ENCODE measurements around the gene GLS2.
"Not testable (repeated sequence)": the region's sequence is repeated elsewhere in the genome, so short reads cannot be mapped to it uniquely, and the experiment has no call there.

Gene GLS2

DNA sequence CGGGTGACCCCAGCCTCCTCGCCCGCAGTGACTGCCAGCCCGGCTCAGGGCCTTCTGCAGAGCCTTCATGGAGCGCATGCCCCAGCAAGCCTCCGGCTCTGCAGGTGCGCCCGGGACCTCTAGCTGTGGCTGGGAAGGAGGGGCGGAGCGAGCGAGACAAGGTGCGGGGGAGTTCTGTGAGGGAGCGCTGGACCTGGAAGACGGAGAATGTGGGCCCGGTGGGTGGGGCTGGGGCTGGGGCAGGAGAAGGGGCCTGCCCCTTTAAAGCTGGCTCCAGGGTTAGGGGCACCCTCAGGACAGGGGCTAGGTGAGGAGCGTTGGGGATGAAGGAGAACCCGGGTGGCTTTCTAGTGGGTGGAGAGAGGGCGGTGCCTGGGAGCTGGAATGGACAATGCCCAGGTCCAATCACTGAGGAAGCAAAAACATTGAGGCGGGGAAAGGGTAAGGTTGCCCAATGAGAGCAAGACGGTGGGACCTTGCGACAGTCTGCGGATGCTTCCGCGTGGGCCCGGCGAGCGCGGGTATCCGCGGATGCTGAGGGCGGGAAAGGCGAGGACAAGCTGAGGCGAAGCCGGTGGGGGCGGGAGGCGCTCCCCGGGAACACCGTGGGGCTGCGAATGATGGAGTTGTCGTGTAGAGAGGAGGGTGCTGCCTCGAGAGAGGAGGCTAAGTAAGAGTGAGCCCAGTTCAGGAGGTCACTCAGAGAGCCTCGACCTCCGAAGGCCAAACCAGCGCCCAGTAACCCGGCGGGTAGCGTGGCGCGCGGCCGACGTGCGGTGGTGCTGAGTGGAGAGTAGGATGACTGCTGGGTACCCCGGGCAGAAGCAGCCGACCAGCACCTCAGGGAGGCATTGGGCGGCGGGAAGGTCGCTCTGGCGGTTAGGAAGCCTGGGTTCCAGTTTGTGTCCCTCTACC lies at the start of gene GLS2:
Gene GLS2 (minus strand): TSS at position 121 of the 915 bp plus-strand sequence. CDS start 43 bp downstream, at position 78.
- peak; percentile 56 for DNase-seq

DNA sequence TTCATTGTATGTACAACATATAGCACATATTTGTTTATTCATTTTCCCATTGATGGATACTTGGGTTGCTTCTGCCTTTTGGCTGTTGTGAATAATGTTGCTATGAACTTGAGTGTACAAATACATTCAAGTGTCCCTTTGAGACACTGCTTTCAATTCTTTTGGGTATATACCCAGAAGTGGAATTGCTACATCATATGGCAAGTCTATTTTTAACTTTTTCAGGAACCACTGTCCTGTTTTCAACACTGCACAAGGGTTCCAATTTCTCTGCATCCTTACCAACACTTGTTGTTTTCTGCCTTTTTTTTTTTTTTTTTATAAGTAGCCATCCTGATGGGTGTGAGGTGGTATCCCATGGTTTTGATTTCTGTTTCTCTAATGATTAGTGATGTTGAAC lies 49.6 kb upstream of the GLS2 start:
- no peak for DNase-seq

DNA sequence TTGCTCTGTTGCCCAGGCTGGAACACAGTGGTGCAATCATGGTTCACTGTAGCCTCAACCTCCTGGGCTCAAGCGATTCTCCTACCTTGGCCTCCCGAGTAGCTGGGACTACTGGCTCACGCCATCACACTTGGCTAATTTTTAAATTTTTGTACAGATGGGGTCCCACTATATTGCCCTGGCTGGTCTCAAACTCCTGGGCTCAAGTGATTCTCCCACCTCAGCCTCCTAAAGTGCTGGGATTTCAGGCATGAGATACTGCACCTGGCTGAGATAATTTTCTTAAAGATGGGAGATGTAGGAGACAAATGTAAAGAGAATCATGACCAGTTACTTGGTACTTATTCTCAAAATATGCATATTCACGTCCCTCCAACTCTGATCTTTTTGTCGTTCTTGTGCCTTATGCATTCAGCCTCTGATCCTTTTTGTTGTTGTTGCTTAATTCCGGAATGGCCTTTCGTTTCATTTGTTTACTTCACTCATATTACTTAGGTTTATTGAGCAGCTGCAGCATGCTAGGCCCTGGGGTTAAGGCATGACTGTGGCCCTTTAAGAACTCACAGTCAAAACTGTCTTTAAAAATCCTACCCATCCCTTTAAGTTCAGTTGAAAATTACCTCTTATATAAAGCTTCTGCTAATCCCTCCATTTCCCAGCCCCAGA lies 42.6 kb upstream of the GLS2 start:
- no peak for DNase-seq

DNA sequence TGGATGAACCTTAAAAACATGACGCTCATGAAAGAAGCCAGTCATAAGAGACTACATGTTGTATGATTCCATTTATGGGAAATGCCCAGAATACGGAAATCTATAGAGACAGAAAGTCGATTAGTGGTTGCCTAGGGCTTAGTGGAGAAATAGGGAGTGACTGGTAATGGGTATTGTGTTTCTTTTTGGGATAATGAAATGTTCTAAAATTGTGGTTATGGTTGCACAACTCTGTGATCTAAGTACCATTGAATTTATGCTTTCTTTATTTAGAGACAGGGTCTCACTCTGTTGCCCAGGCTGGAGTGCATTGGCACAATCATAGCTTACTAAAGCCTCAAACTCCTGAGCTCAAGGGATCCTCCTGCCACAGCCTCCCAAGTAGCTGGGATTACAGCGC lies 41.7 kb upstream of the GLS2 start:
- no peak for DNase-seq

DNA sequence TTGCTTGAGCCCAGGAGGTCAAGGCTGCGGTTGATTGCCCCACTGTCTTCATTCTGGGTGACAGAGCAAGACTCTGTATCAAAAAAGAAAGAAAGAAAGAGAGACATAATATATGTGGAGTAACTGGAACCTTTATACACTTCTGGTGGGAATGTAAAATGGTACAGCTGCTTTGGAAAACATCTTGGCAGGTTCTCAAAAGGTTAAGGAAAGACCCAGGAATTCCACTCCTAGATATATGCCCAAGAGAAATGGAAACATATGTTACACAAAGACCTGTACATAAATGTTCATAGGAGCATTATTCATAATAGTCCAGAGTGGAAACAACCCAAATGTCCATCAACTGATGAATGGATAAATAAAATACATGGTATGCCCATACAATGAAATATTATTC lies 40.9 kb upstream of the GLS2 start:
- DNase-seq: no peak

DNA sequence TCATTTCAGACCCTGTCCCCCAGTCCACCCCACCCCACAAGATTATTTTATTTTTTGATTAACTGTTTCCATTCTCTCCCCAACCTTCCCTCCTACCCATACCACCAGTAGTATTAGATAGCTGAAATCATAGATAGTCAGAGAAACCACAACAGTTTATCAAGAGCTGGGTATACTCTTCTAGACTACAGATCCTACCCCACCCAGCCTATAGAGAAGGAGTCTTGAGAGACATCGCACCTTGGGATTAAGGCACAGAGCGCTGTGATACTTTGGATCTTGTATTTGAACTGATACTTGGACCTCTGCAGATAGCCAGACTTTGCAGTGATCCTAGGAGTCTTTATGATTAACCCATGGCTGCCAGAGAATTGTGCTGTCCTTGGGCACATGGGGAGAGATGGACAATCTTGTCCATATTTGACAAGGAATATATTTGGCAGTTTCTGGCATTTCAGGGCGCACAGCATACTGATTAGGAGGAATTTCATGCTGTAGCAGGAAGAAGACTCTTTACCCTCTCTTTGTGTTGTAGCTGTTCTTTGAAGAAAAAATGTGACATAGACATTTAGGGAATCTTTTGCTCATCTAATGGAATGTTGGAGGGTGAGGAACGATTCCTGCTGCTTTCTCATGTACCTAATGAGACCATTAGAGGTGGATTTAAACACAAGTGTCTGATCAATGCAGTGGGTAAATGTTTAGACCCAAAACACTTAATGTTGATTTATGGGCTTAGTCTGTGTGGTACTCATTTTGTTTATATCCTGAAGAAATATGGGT lies 34.6 kb upstream of the GLS2 start:
- DNase-seq: no peak

DNA sequence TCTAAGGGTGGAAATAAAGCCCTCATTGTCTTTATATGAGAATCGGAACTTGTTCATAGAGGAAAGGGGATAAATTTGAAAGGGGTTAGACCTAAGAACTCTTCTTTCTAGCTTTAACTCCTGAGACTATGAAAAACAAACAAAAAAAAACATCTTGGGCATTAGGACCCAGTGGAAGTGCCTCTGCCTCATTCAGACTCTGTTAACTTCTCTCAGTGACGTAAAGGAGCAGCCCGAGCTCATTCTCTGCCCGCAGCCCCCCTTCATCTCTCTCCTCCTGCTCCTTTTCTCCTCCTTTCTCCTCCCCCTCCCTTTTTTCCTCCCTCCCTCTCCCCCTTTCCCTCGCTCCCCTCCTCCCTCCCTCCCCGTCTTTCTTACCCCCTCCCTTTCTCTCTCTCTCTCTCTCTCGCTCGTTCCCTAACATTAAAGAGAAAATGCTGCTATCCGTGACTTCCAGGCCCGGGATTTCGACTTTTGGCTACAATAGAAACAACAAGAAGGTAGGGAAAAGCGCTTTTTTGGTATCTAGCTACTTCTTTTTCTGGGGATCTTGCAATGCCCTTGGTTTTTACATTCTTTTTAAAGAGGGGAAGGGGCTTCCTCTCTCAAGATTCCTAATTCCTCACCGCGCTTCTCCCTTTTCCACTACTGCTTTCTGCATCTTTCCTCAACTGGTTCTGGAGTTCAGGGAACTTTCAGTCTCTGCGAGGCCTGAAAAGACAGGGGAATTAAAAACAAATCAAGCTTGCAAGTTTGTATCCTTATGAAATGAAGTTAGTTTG lies 33.8 kb upstream of the GLS2 start, which contains the start of gene RBMS2:
Gene RBMS2 (plus strand): TSS at position 231 of the 782 bp plus-strand sequence. CDS start 204 bp downstream, at position 435.
- DNase-seq: peak; percentile 25

DNA sequence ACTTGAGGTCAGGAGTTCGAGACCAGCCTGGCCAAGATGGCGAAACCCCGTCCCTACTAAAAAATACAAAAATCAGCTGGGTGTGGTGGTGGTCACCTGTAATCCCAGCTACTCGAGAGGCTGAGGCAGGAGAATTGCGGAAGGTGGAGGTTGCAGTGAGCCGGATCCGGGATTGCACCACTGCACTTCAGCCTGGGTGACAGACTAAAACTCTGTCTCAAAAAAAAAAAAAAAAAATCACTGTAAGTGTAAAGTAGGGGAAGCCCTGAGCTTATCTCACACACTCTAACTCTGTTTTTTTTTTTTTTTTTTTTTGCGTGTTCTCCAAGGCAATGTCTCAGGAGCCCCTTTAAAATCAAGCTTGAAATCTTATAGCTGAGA lies 33.2 kb upstream of the GLS2 start:
- DNase-seq: no peak

DNA sequence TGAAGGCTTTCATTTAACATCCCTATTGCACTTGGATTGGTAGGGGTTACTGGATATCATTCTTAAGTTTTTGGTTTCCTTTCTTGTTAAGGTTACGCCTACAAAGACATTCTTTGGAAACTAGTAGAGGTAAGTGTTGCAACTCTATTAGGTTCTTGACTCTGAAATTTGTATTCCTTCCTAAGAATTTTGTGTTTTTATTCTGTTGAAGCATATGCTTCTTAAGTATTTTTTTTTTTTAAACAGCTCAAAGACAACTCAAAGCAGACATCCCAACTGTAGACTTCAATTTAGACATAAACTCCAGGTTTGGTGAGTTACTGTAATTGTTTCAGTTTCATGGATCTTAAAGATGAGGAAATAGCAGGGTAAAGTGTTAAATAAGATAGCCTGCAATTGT lies 32.5 kb upstream of the GLS2 start:
- DNase-seq: no peak

DNA sequence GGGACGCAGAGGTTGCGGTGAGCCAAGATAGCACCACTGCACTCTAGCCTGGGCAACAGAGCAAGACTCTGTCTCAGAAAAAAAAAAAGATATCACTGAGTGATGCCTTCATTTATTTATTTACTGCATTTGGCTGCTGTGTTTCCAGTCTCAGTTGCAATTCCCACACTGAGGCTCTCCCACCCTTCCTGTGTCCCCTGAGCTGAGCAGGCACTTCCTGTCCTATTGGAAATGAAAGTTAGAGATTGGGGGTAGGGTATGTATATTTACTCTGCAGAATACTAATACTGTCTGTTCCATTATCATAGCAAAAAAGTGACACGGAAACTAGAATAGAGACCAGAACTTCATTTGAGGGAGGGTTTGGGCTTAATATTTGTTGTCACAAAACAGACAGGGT lies 32.1 kb upstream of the GLS2 start:
- no peak for DNase-seq

DNA sequence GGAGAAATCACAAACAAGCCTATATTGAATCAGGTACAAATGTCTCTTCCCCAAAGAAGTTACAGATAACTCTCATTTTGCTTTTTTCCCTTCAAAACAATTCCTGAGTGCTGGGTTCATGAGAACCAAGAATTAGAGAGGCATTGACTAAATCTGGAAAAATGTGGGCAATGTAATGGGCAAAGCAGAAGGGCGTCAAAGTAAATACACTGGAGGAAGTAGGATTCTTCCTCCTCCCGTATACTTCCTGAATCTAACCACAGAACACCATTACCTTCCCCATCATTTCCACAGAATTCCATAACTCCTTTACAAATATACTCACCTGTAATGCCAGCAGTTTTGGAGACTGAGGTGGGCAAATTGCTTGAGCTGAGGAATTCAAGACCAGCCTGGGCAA lies 30.6 kb upstream of the GLS2 start:
- no peak for DNase-seq

DNA sequence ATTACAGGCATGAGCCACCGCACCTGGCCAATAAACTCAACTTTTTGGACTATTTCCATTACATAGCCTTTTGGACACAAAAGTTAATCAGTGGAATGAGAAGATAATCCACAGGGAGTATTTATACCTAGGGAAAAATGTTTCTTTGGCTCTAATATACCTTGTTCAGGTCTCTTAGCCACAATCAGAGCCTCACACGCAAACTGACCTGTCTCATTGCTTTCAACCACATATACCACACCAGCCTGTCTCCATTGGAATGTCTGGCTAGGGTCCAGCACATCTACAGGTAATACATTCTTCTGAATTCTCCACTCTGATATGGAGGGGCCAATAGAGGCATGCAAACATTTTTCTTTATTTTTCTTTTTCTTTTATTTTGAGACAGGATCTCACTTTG lies 29.9 kb upstream of the GLS2 start:
- DNase-seq: no peak

DNA sequence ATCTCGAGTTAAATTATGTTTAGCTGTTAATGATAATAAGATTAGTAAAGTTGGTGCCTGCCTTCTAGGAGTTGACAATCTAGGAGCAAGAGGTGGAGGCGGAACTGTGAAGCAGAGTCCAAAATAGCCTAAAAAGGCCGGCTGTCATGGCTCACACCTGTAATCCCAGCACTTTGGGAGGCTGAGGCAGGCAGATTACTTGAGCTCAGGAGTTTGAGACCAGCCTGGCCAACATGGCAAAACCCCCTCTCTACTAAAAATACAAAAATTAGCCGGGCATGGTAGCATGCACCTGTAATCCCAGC lies 26.0 kb upstream of the GLS2 start:
- not testable (repeated sequence) for DNase-seq

DNA sequence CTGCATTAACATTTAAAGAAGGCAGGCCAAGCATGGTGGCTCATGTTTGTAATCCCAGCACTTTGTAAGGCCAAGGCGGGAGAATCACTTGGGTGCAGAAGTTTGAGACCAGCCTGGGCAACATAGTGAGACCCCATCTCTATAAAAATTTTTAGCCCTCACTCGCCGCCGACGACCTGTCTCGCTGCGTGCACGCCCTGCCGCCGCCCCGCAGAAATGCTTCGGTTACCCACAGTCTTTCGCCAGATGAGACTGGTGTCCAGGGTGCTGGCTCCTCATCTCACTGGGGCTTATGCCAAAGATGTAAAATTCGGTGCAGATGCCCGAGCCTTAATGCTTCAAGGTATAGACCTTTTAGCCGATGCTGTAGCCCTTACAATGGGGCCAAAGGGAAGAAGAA lies 22.8 kb upstream of the GLS2 start:
- no peak for DNase-seq

DNA sequence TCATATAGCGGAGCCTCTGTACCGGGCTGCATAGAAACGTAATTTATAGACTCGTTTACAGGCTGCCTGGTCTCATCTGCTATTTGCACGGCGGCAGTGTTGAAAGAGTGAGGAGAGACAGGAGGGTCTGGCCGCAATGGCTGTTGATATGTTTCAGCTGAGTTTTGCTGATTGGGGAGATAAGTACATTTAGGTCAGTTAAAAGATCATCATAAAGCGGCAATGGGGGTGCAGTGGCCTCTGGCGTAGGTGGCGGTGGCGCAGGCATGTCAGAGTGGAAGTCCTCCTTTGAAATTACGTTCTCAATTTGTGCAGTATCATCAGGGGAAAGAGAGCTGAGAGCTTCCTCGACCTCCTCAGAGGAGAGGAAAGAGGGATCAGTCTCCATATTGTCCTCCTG lies 11.9 kb upstream of the GLS2 start:
- DNase-seq: not testable (repeated sequence)

DNA sequence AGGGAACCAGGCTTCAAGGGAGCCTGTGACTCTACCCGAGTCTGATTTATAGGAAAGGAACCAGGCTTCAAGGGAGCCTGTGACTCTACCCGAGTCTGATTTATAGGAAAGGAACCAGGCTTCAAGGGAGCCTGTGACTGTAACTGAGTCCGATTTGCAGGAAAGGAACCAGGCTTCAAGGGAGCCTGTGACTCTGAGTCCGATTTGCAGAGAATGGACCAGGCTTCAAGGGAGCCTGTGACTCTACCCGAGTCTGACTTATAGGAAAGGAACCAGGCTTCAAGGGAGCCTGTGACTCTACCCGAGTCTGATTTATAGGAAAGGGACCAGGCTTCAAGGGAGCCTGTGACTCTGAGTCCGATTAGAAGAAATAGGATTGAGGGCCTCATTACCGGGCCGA lies 11.5 kb upstream of the GLS2 start:
- DNase-seq: not testable (repeated sequence)

DNA sequence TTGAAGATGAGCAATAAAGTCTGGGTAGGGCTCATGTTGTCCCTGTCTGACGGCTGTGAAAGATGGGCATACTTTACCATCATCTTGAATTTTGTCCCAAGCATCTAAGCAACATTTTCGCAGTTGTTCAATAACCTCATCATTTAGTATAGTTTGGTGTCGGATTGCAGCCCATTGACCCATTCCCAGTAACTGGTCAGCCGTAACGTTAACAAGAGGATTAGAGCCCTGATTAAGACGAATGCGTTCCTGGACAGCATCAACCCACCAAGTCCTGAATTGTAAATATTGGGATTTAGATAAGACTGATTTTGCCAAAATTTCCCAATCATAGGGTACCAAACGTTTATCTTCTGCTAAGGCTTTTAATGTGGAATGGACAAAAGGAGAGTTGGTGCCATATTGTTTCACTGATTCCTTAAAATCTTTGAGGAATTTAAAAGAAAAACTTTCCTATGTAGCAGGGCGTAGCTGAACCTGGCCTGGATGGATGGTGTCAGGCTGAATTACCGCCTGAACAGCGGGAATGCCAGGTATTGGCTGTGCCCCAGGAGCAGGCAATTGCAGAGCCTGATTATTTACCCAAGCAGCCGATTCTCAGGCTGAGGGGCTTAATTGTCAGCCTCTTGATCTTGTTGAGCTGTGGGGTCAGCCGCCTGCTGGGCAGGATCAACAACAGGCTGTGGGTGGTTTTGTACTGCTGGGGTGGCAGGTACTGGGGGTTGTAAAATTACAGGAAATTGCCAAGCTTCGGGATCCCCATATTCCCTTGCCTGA lies 10.4 kb upstream of the GLS2 start:
- DNase-seq: not testable (repeated sequence)

DNA sequence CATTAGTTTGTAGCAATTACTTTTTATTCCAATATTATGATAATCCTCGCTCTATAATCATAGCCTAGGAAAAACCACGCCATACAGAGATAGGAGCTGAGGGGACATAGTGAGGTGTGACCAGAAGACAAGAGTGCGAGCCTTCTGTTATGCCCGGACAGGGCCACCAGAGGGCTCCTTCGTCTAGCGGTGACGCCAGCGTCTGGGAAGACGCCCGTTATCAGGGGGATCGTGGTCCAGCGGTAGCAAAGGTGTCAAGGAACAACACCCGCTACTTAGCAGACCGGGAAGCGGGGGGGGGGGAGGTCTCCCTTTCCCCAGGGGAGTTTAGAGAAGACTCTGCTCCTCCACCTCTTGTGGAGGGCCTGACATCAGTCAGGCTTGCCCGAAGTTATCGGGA lies 8.7 kb upstream of the GLS2 start:
- DNase-seq: peak; percentile 56

DNA sequence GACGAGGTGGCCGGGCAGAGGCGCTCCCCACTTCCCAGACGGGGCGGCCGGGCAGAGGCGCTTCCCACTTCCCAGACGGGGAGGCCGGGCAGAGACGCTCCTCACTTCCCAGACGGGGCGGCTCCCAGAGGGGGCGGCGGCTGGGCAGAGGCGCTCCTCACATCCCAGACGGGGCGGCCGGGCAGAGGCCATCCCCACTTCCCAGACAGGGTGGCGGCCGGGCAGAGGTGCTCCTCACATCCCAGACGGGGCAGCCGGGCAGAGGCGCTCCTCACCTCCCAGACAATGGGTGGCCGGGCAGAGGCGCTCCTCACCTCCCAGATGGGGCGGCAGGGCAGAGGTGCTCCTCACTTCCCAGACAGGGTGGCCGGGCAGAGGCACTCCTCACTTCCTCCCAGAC lies 6.5 kb upstream of the GLS2 start:
- not testable (repeated sequence) for DNase-seq

DNA sequence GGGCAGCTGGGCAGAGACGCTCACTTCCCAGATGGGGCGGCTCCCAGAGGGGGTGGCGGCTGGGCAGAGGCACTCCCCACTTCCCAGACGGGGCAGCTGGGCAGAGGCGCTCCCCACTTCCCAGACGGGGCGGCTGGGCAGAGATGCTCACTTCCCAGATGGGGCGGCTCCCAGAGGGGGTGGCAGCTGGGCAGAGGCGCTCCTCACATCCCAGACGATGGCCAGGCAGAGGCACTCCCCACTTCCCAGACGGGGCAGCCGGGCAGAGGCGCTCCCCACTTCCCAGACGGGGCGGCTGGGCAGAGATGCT lies 6.1 kb upstream of the GLS2 start:
- not testable (repeated sequence) for DNase-seq

DNA sequence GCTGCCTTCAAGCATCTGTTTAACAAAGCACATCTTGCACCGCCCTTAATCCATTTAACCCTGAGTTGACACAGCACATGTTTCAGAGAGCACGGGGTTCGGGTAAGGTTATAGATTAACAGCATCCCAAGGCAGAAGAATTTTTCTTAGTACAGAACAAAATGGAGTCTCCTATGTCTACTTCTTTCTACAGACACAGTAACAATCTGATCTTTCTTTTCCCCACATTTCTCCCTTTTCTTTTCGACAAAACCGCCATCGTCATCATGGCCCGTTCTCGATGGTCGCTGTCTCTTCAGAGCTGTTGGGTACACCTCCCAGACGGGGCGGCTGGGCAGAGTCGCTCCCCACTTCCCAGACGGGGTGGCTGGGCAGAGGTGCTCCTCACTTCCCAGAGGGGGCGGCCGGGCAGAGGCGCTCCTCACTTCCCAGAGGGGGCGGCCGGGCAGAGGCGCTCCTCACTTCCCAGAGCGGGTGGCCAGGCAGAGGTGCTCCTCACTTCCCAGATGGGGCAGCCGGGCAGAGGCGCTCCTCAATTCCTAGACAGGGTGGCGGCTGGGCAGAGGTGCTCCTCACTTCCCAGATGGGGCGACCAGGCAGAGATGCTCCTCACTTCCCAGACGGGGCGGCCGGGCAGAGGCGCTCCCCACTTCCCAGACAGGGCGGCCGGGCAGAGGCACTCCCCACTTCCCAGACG lies 5.6 kb upstream of the GLS2 start:
- DNase-seq: not testable (repeated sequence)

DNA sequence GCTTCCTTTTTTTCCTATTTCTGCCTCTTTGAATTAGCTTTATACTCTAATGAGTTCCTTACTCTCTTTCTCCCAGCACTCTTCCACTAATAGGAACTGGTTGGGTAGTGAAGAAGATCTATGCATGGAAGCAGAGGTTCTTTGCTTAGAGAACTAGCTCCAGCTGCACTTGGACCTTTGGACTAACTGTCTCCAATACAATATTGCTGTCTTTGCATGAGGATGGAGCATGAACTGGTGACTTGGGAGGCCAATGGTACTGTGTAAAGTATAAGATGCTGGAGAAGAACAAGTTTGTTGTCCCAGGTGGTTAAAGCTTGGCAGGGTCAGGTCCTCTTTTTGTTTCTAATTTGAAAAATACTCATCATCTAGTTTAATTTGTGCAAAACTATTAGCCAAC lies 2.4 kb upstream of the GLS2 start:
- no peak for DNase-seq
